H1 (cell line): Measurements from ENCODE around the gene DLG5. TPM values are rescaled to one million over a fixed set of nuclear protein-coding genes. Genes with fewer than 3 reads are reported as not detected.
A peak's percentile ranks its signal among the peaks of the same experiment; 100 is the strongest.

Experiments used
- CTCF ChIA-PET: fragments of 300-600 bp; sonication (Branson Sonifier 250); formaldehyde crosslinking; loops from one replicate; lab custom pipeline; 2021; ENCODE audit not compliant: partially characterized antibody; lab: Charles Lee
- POLR2A ChIA-PET: fragments of 300-600 bp; sonication (Branson Sonifier 250); formaldehyde crosslinking; loops from one replicate; lab custom pipeline; 2021; ENCODE audit warnings: inconsistent platforms; ENCODE audit not compliant: partially characterized antibody; lab: Charles Lee
- DNase-seq, 2 experiments: peaks; one replicate each; pipeline versions ENCODE4 v3.0.0 to v3.0.0-alpha.2; 2010 to 2022; ENCODE audit warnings: low spot score in 2 of 2, low read depth in 1 of 2, mixed read lengths in 1 of 2
- FAIRE-seq: peaks from 2 replicates; lab custom pipeline; 2011; peaks lifted over from hg19 to GRCh38; lab: Jason Lieb, UNC
- H2AFZ ChIP-seq: 2 replicates; pipeline ENCODE4 v1.8.1; 2012; ENCODE audit warnings: low read length, inconsistent platforms
- H2AK5ac ChIP-seq: 2 replicates; pipeline ENCODE4 v1.6.1; 2013; ENCODE audit warnings: low read depth, low read length
- H2BK120ac ChIP-seq: replicated peaks from 2 replicates; pipeline ENCODE3; 2013; ENCODE audit warnings: low read depth, low read length, inconsistent platforms
- H2BK12ac ChIP-seq: 2 replicates; pipeline ENCODE4 v1.6.1; 2013; ENCODE audit warnings: low read depth, low read length
- H2BK15ac ChIP-seq: 2 replicates; pipeline ENCODE4 v1.6.1; 2013; ENCODE audit warnings: low read length
- H2BK20ac ChIP-seq: 2 replicates; pipeline ENCODE4 v1.6.1; 2013; ENCODE audit warnings: low read length
- H2BK5ac ChIP-seq: 2 replicates; pipeline ENCODE4 v1.6.1; 2013; ENCODE audit warnings: low read depth, low read length
- H3K14ac ChIP-seq: 2 replicates; pipeline ENCODE4 v1.6.1; 2013; ENCODE audit warnings: inconsistent platforms; ENCODE audit not compliant: insufficient read length
- H3K18ac ChIP-seq: 2 replicates; pipeline ENCODE4 v1.6.1; 2013; ENCODE audit warnings: low read length; ENCODE audit errors: extremely low read depth
- H3K23ac ChIP-seq: 2 replicates; pipeline ENCODE4 v1.6.1; 2013; ENCODE audit warnings: inconsistent platforms; ENCODE audit not compliant: insufficient read length
- H3K23me2 ChIP-seq: 2 replicates; pipeline ENCODE4 v1.6.1; 2013; ENCODE audit warnings: low read depth, low read length
- H3K27ac ChIP-seq: 2 replicates; pipeline ENCODE4 v1.6.1; 2011; ENCODE audit warnings: low read depth, low read length, inconsistent platforms
- H3K27me3 ChIP-seq, 4 experiments: replicated peaks in 1 of 4; 1 replicate in 1 of 4; 2 replicates in 3 of 4; pipeline versions ENCODE4 v1.6.1 to v1.8.1; 2011 to 2013; ENCODE audit warnings: low read length in 3 of 4, mild to moderate bottlenecking in 3 of 4, inconsistent platforms in 2 of 4, mixed read lengths in 2 of 4, moderate library complexity in 1 of 4; ENCODE audit not compliant: control insufficient read depth in 3 of 4, insufficient read depth in 3 of 4; ENCODE audit errors: extremely low read depth in 1 of 4
- H3K36me3 ChIP-seq, 4 experiments: 2 replicates each; pipeline versions ENCODE4 v1.6.1 to v1.8.1; 2011 to 2013; ENCODE audit warnings: mild to moderate bottlenecking in 4 of 4, low read length in 3 of 4, moderate library complexity in 2 of 4, control low read depth in 1 of 4, inconsistent platforms in 1 of 4; ENCODE audit not compliant: insufficient read depth in 4 of 4, control insufficient read depth in 2 of 4
- H3K4ac ChIP-seq: replicated peaks from 2 replicates; pipeline ENCODE3; 2013; ENCODE audit warnings: low read length, low read depth, mixed read lengths, inconsistent platforms; ENCODE audit not compliant: insufficient read length
- H3K4me1 ChIP-seq, 4 experiments: replicated peaks in 1 of 4; 1 replicate in 1 of 4; 2 replicates in 3 of 4; pipeline versions ENCODE4 v1.6.1 to v1.8.1; 2011 to 2013; ENCODE audit warnings: low read length in 3 of 4, inconsistent platforms in 2 of 4, mixed read lengths in 1 of 4; ENCODE audit not compliant: insufficient read depth in 4 of 4, control insufficient read depth in 3 of 4
- H3K4me2 ChIP-seq, 2 experiments: 2 replicates each; pipeline versions ENCODE4 v1.6.1 to v1.8.1; 2011 to 2013; ENCODE audit warnings: low read depth in 2 of 2, low read length in 2 of 2, control low read depth in 1 of 2, inconsistent platforms in 1 of 2, mild to moderate bottlenecking in 1 of 2; ENCODE audit not compliant: insufficient read depth in 1 of 2
- H3K4me3 ChIP-seq, 4 experiments: fragments of 200-600, 300-600 bp in 1 of 4; sonication (generic), shearing (Covaris generic), sonication (Bioruptor Twin) in 1 of 4; 2 replicates each; pipeline versions ENCODE4 v1.5.1 to v1.8.1; 2011 to 2016; ENCODE audit warnings: low read length in 4 of 4, low read depth in 3 of 4, control low read depth in 2 of 4, inconsistent platforms in 2 of 4, mild to moderate bottlenecking in 2 of 4, mixed read lengths in 1 of 4, moderate library complexity in 1 of 4; ENCODE audit not compliant: insufficient read depth in 2 of 4; ENCODE audit errors: extremely low read depth in 1 of 4
- H3K56ac ChIP-seq: replicated peaks from 2 replicates; pipeline ENCODE3; 2013; ENCODE audit warnings: low read depth, mild to moderate bottlenecking, mixed read lengths, low read length, inconsistent platforms; ENCODE audit not compliant: insufficient read length
- H3K79me1 ChIP-seq: 2 replicates; pipeline ENCODE4 v1.6.1; 2013; ENCODE audit warnings: low read depth, low read length, control low read depth
- H3K79me2 ChIP-seq, 2 experiments: 2 replicates each; pipeline versions ENCODE4 v1.6.1 to v1.8.1; 2012 to 2013; ENCODE audit warnings: low read length in 2 of 2, mild to moderate bottlenecking in 2 of 2, inconsistent platforms in 1 of 2; ENCODE audit not compliant: insufficient read depth in 2 of 2, control insufficient read depth in 1 of 2
- H3K9ac ChIP-seq, 4 experiments: replicated peaks in 1 of 4; 1 replicate in 1 of 4; 2 replicates in 3 of 4; pipeline versions ENCODE4 v1.6.1 to v1.8.1; 2011 to 2013; ENCODE audit warnings: low read depth in 3 of 4, low read length in 3 of 4, control low read depth in 2 of 4, mild to moderate bottlenecking in 2 of 4, moderate library complexity in 2 of 4, inconsistent platforms in 1 of 4; ENCODE audit errors: extremely low read depth in 1 of 4
- H3K9me3 ChIP-seq, 2 experiments: 2 replicates each; pipeline versions ENCODE4 v1.6.1 to v1.8.1; 2012 to 2013; ENCODE audit warnings: mild to moderate bottlenecking in 2 of 2, moderate library complexity in 2 of 2, control low read depth in 1 of 2, inconsistent platforms in 1 of 2, low read depth in 1 of 2, low read length in 1 of 2, mixed read lengths in 1 of 2; ENCODE audit not compliant: insufficient read depth in 2 of 2
- H4K20me1 ChIP-seq, 2 experiments: replicated peaks in 1 of 2; 2 replicates each; pipeline versions ENCODE3 to v1.8.1; 2011 to 2013; ENCODE audit warnings: inconsistent platforms in 2 of 2, low read length in 2 of 2, mild to moderate bottlenecking in 1 of 2; ENCODE audit not compliant: insufficient read depth in 2 of 2, control insufficient read depth in 1 of 2
- H4K5ac ChIP-seq: 2 replicates; pipeline ENCODE4 v1.6.1; 2013; ENCODE audit warnings: low read length, low read depth, mixed read lengths, inconsistent platforms; ENCODE audit not compliant: insufficient read length
- H4K8ac ChIP-seq: 2 replicates; pipeline ENCODE4 v1.8.0; 2013; ENCODE audit warnings: mild to moderate bottlenecking, moderate library complexity, low read length, inconsistent platforms; ENCODE audit not compliant: insufficient read depth; ENCODE audit errors: extremely low read depth
- H4K91ac ChIP-seq: replicated peaks from 2 replicates; pipeline ENCODE3; 2013; ENCODE audit warnings: low read length, mixed read lengths, inconsistent platforms; ENCODE audit not compliant: insufficient read length
- BRCA1 ChIP-seq: IDR thresholded peaks from 2 replicates; pipeline ENCODE4 v1.6.1; 2012; ENCODE audit warnings: low read depth, low read length, improper control_type of control experiment
- KDM5A ChIP-seq: fragments of 200-600 bp; IDR thresholded peaks from 2 replicates; pipeline ENCODE4 v1.7.1; 2012; ENCODE audit warnings: mild to moderate bottlenecking, low read length, inconsistent platforms, mixed read lengths
- NRF1 ChIP-seq: IDR thresholded peaks from 2 replicates; pipeline ENCODE4 v1.6.1; 2011; ENCODE audit warnings: mild to moderate bottlenecking, low read depth, low read length, improper control_type of control experiment
- POLR2A ChIP-seq, 2 experiments: IDR thresholded peaks; 1 replicate in 1 of 2; 2 replicates in 1 of 2; pipeline ENCODE4 v1.6.1; 2011; ENCODE audit warnings: low read depth in 2 of 2, low read length in 2 of 2, mild to moderate bottlenecking in 2 of 2; ENCODE audit errors: control extremely low read depth in 1 of 2
- RBBP5 ChIP-seq: IDR thresholded peaks from 2 replicates; pipeline ENCODE4 v1.7.1; 2012; ENCODE audit warnings: low read depth, mild to moderate bottlenecking, inconsistent platforms, low read length, moderate library complexity, borderline replicate concordance
- RFX5 ChIP-seq: IDR thresholded peaks from 2 replicates; pipeline ENCODE4 v1.6.1; 2011; ENCODE audit warnings: low read depth, low read length, improper control_type of control experiment, borderline replicate concordance
- RNF2 ChIP-seq: fragments of 200-900, 300-1000 bp; sonication (generic); IDR thresholded peaks from 2 replicates; pipeline ENCODE4 v1.7.1; 2016; ENCODE audit warnings: borderline replicate concordance, low read depth, mild to moderate bottlenecking, antibody characterized with exemption, low read length; ENCODE audit not compliant: poor library complexity, severe bottlenecking; ENCODE audit errors: missing control alignments
- SP1 ChIP-seq: IDR thresholded peaks from 2 replicates; pipeline ENCODE4 v1.6.1; 2011; ENCODE audit warnings: low read depth, low read length
- SRF ChIP-seq: IDR thresholded peaks from 2 replicates; pipeline ENCODE4 v1.6.1; 2011; ENCODE audit warnings: mild to moderate bottlenecking, low read depth, low read length, moderate library complexity
- YY1 ChIP-seq: IDR thresholded peaks from 2 replicates; pipeline ENCODE4 v1.6.1; 2011; ENCODE audit warnings: low read depth, mild to moderate bottlenecking, low read length
- WGBS, 2 experiments: shearing (Covaris generic) in 1 of 2; methylation state at CpG; one replicate each; pipeline versions ENCODE4 v1.1.6 to v1.1.7; 2013 to 2015; ENCODE audit warnings: low lambda C conversion rate in 2 of 2, mixed read lengths in 2 of 2, inconsistent platforms in 1 of 2, low coverage in 1 of 2, missing lambda C conversion rate in 1 of 2; ENCODE audit not compliant: insufficient replicate concordance in 2 of 2, insufficient coverage in 1 of 2, insufficient read length in 1 of 2; ENCODE audit errors: extremely low coverage in 1 of 2, missing lambda C conversion rate in 1 of 2; 5-methylcytosine and 5-hydroxymethylcytosine counted together
- polyA plus RNA-seq, 7 experiments: library from polyadenylated mRNA; depleted of rRNA in 3 of 7; stranded (reverse) in 5 of 7; unstranded in 2 of 7; fragments of >200 nt in 5 of 7; fragments of 200-250 nt in 2 of 7; gene quantifications; 1 replicate in 5 of 7; 2 replicates in 1 of 7; 4 replicates in 1 of 7; pipeline versions ENCODE4 v1.2.1 to v1.2.3, GENCODE V29; 2011 to 2013; ENCODE audit warnings: missing spikeins in 2 of 7, mixed read lengths in 2 of 7
- total RNA-seq: library from RNA; stranded (reverse); fragmentation: NEBNext Ultra II Directional; extraction: Animal tissue kit (Norgen Biotek cat#: 25700); gene quantifications from 2 replicates; pipeline ENCODE4 v1.2.1, GENCODE V29; 2021

DLG5 gene
- total and polyA plus RNA-seq, 2 of the 8 experiments (the other 6 are each of a cell fraction or from before 2014, with no cell fraction given): 15.6 to 71.4 TPM

GRCh38 chr10:77771450-77771849 lies 155.1 kb downstream of the DLG5 start:
- H3K4me2 ChIP-seq: no peak overlapping the region
- FAIRE-seq (no peak), DNase-seq (no peak)
- no peak overlapping the region for H2BK20ac ChIP-seq
- no peak overlapping the region for H2BK12ac ChIP-seq
- H3K79me1 ChIP-seq: no peaks in the 10 kb centered on the region
- no peaks in the 10 kb centered on the region for H3K79me2 ChIP-seq
- no peaks in the 10 kb centered on the region for H4K20me1 ChIP-seq
- 77% methylated on average over 3 of the region's 4 CpGs; no CpG with 5 or more reads in 1 of the 2 experiments for WGBS, 2 experiments
- no peaks in the 10 kb centered on the region for H3K36me3 ChIP-seq
- H3K27me3 ChIP-seq: no peaks in the 10 kb centered on the region
- H3K4ac ChIP-seq: no peak overlapping the region
- H3K18ac ChIP-seq: no peak overlapping the region
- no peak overlapping the region for H3K4me3 ChIP-seq
- no peak overlapping the region for H2AFZ ChIP-seq
- H3K23ac ChIP-seq: no peak overlapping the region
- H4K5ac ChIP-seq: no peak overlapping the region
- no peak overlapping the region for H2BK5ac ChIP-seq
- H2BK120ac ChIP-seq: no peak overlapping the region
- H3K27ac ChIP-seq: no peak overlapping the region
- no peaks in the 10 kb centered on the region for H3K4me1 ChIP-seq
- H3K14ac ChIP-seq: no peak overlapping the region
- no peak overlapping the region for H3K9ac ChIP-seq
- no peak overlapping the region for H2BK15ac ChIP-seq
- H4K8ac ChIP-seq: 0 out of 2 replicates have a peak overlapping the region, but pooled peaks have one; percentile 18
- no peak overlapping the region for H2AK5ac ChIP-seq
- no peak overlapping the region for H3K56ac ChIP-seq
- H3K9me3 ChIP-seq: peaks cover 0 to 5% of the 10 kb centered on the region in 2 experiments; a peak in 2 of 4 replicates
- ChIA-PET POLR2A (no interaction called here), CTCF (interaction anchor here (0.9 to 1.2 kb wide), 4 partner anchors 15 to 70 kb away, joined by 3 to 4 read pairs (median 3); no protein-coding TSS in a partner anchor)
- H4K91ac ChIP-seq: no peak overlapping the region
- no peaks in the 10 kb centered on the region; the same call in 1 of the 2 replicates for H3K23me2 ChIP-seq
- no peak for TF ChIP-seq RFX5
- no peak for TF ChIP-seq NRF1
- TF ChIP-seq POLR2A (IDR thresholded peaks at IDR 0.05; ENCODE audit: control extremely low read depth in 1 of 2, low read depth in 2 of 2, low read length in 2 of 2): no peak
- TF ChIP-seq SP1: no peak
- TF ChIP-seq RBBP5: no peak
- no peak for TF ChIP-seq KDM5A
- TF ChIP-seq SRF: no peak
- TF ChIP-seq YY1: no peak
- TF ChIP-seq BRCA1: no peak
- no peak for TF ChIP-seq RNF2
